Smooth muscle cell (in vitro differentiated cells): Measurements from ENCODE around the gene PCSK6. TPM values are rescaled to one million over a fixed set of nuclear protein-coding genes. Genes with fewer than 3 reads are reported as not detected.

Experiments used
- DNase-seq: peaks from one replicate; lab custom pipeline; 2025; ENCODE audit not compliant: unreplicated experiment; lab: John Stamatoyannopoulos, UW
- H2AFZ ChIP-seq: fragments of 200-600 bp; sonication (generic); 2 replicates; pipeline ENCODE4 v1.6.0; 2016; ENCODE audit warnings: antibody characterized with exemption, low read depth, mild to moderate bottlenecking
- H3F3A ChIP-seq: fragments of 200-600 bp; sonication (generic); 2 replicates; pipeline ENCODE4 v1.6.0; 2017; ENCODE audit warnings: antibody characterized with exemption, low read depth
- H3K27ac ChIP-seq: fragments of 200-600 bp; sonication (generic); 2 replicates; pipeline ENCODE4 v1.5.1; 2016; ENCODE audit warnings: low read depth, mild to moderate bottlenecking
- H3K27me3 ChIP-seq: fragments of 200-600 bp; sonication (generic); 2 replicates; pipeline ENCODE4 v1.6.1; 2016; ENCODE audit warnings: low read depth, mild to moderate bottlenecking
- H3K36me3 ChIP-seq: fragments of 200-600 bp; sonication (generic); 2 replicates; pipeline ENCODE4 v1.5.1; 2016; ENCODE audit warnings: low read depth
- H3K4me1 ChIP-seq: fragments of 200-600 bp; sonication (generic); 2 replicates; pipeline ENCODE4 v1.5.1; 2016; ENCODE audit warnings: low read depth
- H3K4me2 ChIP-seq: fragments of 200-600 bp; sonication (generic); 2 replicates; pipeline ENCODE4 v1.6.0; 2016; ENCODE audit warnings: mild to moderate bottlenecking
- H3K4me3 ChIP-seq: fragments of 200-600 bp; sonication (generic); 2 replicates; pipeline ENCODE4 v1.5.1; 2016; ENCODE audit warnings: mild to moderate bottlenecking
- H3K79me2 ChIP-seq: fragments of 200-600 bp; sonication (generic); 2 replicates; pipeline ENCODE4 v1.6.0; 2016; ENCODE audit warnings: low read depth, mild to moderate bottlenecking
- H3K9ac ChIP-seq: fragments of 200-600 bp; sonication (generic); 2 replicates; pipeline ENCODE4 v1.6.0; 2016; ENCODE audit warnings: low read depth
- H3K9me3 ChIP-seq: fragments of 200-600 bp; sonication (generic); replicated peaks from 2 replicates; pipeline ENCODE4 v1.5.1; 2016; ENCODE audit warnings: low read depth
- H4K20me1 ChIP-seq: fragments of 200-600 bp; sonication (generic); 2 replicates; pipeline ENCODE4 v1.6.0; 2016; ENCODE audit warnings: low read depth
- WGBS: methylation state at CpG from one replicate; pipeline ENCODE4 v1.1.7; 2016; ENCODE audit warnings: low lambda C conversion rate; 5-methylcytosine and 5-hydroxymethylcytosine counted together
- polyA plus RNA-seq: library from polyadenylated mRNA; unstranded; fragments of >200 nt; fragmentation: Nextera tagmentation; extraction: Ambion mirVana; gene quantifications from 2 replicates; pipeline ENCODE4 v1.2.1, GENCODE V29; 2016
- total RNA-seq: library from RNA; depleted of rRNA; stranded (reverse); fragments of >200 nt; gene quantifications from 2 replicates; pipeline ENCODE4 v1.2.3, GENCODE V29; 2014
- TF ChIP-seq, protein P1 (sequence below): fragments of 200-600 bp; sonication (generic); IDR thresholded peaks from 2 replicates; pipeline ENCODE4 v1.5.1; 2017; ENCODE audit warnings: borderline replicate concordance, mild to moderate bottlenecking, antibody characterized with exemption; ENCODE audit not compliant: insufficient read depth, poor library complexity, severe bottlenecking

Gene PCSK6
- total and polyA plus RNA-seq, 2 experiments from 2014 or later = 17.5 TPM

DNA sequence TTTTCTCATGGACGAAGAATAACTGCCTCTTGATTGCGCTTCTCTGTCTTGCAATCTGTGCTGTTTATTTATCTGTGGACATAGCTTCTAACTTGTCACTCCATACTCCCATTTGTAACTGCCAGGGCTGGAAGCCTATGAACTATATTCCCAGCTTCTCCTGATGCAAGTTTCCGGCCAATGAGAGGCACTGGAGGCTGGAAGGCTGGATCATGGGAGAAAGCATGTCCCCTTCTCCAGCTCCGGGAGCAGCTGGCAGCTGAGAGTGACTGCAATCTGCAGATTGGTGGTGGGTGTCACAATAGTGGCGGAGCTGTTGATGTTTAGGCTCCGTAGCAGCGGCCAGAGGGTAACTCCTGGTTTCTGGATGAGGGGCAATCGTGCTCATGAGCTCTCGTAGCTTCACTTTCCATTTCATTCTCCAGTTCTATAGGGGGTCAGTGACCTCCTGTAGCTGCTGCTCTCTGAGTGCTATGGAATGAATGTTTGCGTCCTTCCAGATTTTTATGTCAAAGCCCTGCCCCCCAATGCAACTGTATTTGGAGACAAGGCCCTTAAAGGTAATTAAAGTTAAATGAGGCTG, 35.7 kb upstream of the PCSK6 start:
- WGBS = 95% methylated on average over 10 of the region's 10 CpGs
- Histone ChIP-seq H4K20me1 (no peaks in the 10 kb centered on the region), H3K27me3 (peaks cover 1% of the 10 kb centered on the region), H3K9me3 (no peaks in the 10 kb centered on the region), H3K4me1 (no peaks in the 10 kb centered on the region), H3F3A (no peaks in the 10 kb centered on the region), H3K4me3 (no peak overlapping the region), H3K4me2 (no peak overlapping the region), H3K79me2 (no peaks in the 10 kb centered on the region), H2AFZ (no peak overlapping the region), H3K27ac (no peak overlapping the region), H3K9ac (no peak overlapping the region), H3K36me3 (no peaks in the 10 kb centered on the region)
- TF ChIP-seq, protein P1, sequence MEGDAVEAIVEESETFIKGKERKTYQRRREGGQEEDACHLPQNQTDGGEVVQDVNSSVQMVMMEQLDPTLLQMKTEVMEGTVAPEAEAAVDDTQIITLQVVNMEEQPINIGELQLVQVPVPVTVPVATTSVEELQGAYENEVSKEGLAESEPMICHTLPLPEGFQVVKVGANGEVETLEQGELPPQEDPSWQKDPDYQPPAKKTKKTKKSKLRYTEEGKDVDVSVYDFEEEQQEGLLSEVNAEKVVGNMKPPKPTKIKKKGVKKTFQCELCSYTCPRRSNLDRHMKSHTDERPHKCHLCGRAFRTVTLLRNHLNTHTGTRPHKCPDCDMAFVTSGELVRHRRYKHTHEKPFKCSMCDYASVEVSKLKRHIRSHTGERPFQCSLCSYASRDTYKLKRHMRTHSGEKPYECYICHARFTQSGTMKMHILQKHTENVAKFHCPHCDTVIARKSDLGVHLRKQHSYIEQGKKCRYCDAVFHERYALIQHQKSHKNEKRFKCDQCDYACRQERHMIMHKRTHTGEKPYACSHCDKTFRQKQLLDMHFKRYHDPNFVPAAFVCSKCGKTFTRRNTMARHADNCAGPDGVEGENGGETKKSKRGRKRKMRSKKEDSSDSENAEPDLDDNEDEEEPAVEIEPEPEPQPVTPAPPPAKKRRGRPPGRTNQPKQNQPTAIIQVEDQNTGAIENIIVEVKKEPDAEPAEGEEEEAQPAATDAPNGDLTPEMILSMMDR = no peak
- no peak for DNase-seq

DNA sequence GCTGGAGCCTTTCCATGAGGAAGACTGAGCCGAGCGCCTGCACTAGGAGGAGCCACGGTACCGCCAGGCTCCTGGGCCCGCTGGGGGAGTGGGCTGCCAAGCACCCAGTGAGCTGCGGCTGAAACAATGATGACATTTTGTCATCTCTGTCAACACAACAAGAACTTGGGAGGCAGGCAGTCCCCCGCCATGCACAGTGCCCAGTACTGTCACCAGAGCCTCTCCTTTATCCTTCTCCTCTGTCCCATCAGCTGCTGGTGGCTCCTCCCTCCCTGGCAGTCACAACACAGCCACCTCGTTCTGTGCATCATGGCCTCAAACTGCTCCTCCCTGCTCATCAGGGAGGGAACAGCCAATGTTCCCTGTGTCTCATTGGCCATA, 34.0 kb upstream of the PCSK6 start:
- Histone ChIP-seq H3K27ac (no peak overlapping the region), H3K4me3 (no peak overlapping the region), H3K9ac (no peak overlapping the region), H4K20me1 (no peaks in the 10 kb centered on the region), H3K27me3 (peaks cover 6% of the 10 kb centered on the region), H3F3A (no peaks in the 10 kb centered on the region), H3K4me2 (no peak overlapping the region), H3K4me1 (no peaks in the 10 kb centered on the region), H3K9me3 (no peaks in the 10 kb centered on the region), H3K79me2 (no peaks in the 10 kb centered on the region), H3K36me3 (no peaks in the 10 kb centered on the region), H2AFZ (no peak overlapping the region)
- TF ChIP-seq, protein P1 = no peak
- DNase-seq = no peak
- WGBS = 86% methylated on average over 8 of the region's 8 CpGs

DNA sequence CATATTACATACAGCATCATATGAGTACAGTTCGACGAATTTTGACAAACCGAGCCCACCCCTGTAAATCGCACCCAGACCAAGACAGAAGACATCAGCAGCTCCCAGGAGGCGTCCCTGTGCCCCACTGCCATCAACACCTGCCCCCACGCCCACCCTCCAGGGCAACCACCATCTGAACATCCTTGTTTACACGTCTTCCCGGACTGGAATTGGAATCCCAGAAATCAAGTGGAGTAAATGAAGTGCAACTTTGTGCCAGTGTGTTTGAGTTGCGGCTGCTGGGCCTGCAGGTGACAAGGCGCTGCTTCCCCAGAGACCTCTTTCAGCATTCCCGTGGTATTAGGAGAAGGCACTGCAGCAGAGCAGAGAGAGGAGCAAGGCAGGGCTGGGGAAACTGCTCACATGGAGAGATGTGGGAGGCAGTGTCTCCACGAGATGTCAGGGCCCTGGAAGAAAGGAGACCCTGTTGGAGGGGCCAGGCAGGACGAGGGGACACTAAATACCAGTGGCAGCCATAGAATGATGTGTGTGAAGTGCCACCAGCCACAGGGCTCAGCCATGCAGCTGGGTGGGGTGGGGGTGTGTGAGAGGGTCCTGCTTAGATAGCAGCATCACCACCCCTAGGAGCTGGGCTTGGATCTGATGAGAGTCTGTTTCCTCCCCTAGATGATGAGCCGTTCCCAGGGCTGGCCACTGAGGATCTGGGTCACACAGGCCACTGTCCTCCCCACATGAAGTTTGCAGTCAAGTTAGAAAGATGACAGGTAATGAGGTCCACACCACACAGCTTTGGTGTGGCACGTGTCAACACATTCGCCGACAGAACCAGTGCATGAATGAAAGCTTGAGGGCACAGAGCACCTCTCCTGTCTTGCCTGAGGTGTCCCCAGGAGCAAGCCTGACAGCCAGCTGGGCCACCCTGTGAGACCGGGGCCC, 33.4 kb upstream of the PCSK6 start:
- no peaks in the 10 kb centered on the region for H3K4me1 ChIP-seq
- WGBS = 92% methylated on average over 18 of the region's 18 CpGs

More for the DNA sequence above, 33.4 kb upstream of the PCSK6 start:
- Histone ChIP-seq H4K20me1 (no peaks in the 10 kb centered on the region), H3K9me3 (peaks cover 6% of the 10 kb centered on the region), H2AFZ (no peak overlapping the region), H3K4me3 (no peak overlapping the region), H3K27me3 (peaks cover 6% of the 10 kb centered on the region), H3K36me3 (no peaks in the 10 kb centered on the region), H3K4me2 (no peak overlapping the region), H3F3A (no peaks in the 10 kb centered on the region), H3K9ac (no peak overlapping the region), H3K27ac (no peak overlapping the region), H3K79me2 (no peaks in the 10 kb centered on the region)
- TF ChIP-seq, protein P1 = no peak
- DNase-seq = no peak
